Measurements from ENCODE around the gene BMF.
"Not testable (repeated sequence)": the region's sequence is repeated elsewhere in the genome, so short reads cannot be mapped to it uniquely, and the experiment has no call there.

DNA sequence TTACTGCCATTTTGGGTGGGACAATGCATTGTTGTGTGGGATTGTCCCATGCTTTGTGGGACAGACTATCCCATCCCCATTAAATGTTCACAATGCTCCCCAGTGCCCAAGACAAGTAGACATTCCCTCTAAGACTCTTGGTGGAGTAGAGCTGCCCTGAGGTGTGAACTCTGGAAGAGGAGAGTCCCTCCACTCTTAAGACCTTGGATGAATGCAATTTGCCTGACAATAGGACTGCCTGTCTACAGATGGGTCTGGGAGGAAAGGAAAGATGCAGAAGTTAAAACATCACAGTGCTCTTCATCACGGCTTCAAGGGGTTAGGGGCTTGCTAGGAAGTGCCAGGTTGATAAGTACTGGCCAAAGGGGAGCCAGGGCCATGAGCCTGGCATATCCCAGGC is 46.1 kb upstream of the BMF start:
- TF ChIP-seq, protein P1, sequence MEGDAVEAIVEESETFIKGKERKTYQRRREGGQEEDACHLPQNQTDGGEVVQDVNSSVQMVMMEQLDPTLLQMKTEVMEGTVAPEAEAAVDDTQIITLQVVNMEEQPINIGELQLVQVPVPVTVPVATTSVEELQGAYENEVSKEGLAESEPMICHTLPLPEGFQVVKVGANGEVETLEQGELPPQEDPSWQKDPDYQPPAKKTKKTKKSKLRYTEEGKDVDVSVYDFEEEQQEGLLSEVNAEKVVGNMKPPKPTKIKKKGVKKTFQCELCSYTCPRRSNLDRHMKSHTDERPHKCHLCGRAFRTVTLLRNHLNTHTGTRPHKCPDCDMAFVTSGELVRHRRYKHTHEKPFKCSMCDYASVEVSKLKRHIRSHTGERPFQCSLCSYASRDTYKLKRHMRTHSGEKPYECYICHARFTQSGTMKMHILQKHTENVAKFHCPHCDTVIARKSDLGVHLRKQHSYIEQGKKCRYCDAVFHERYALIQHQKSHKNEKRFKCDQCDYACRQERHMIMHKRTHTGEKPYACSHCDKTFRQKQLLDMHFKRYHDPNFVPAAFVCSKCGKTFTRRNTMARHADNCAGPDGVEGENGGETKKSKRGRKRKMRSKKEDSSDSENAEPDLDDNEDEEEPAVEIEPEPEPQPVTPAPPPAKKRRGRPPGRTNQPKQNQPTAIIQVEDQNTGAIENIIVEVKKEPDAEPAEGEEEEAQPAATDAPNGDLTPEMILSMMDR (IDR thresholded peaks at IDR 0.05): not testable (repeated sequence)
- not testable (repeated sequence) for TF ChIP-seq POLR2A (IDR thresholded peaks at IDR 0.05)

All from testis (tissue), 2 donors.